GM21381 (cell line): Measurements from ENCODE around the gene IER3IP1.
"Not testable (repeated sequence)": the region's sequence is repeated elsewhere in the genome, so short reads cannot be mapped to it uniquely, and the experiment has no call there.

Experiments used
- ATAC-seq: cut with Tn5 transposase; IDR thresholded peaks from one replicate; pipeline ENCODE4 v1.9.1; 2021; ENCODE audit warnings: mild to moderate bottlenecking, moderate library complexity; ENCODE audit not compliant: unreplicated experiment

The IER3IP1 gene, protein sequence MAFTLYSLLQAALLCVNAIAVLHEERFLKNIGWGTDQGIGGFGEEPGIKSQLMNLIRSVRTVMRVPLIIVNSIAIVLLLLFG

DNA sequence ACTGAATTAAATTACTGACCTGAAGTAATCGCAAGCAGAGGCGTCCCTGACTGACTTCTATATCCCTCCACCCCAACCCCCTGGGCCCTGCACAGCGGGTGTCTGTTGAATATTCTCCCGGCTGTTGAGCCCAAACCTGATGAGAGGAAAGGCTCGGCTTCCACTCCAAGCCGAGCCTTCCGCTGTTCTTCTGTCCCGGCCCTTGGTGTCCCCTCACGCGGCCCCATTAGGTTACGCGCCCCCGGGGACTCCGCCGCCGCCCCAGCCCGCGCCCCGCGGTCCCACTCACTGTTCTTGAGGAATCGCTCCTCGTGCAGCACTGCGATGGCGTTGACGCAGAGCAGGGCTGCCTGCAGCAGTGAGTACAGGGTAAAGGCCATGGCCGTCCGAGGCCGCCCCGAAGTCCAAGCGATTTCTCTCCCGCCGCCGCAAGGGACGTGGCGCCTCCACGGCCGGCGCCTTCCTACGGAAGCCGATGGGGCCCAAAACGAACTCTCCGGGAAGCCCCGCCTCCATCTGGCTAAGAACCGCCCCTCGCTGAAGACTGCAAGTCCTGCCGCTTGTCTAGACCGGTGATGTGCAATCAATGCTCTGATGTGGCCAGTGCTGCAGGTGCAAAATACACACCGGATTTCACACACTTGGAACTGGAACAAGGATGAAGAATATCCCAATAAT is at the start of gene IER3IP1:
Gene IER3IP1, minus strand, starts transcription at position 467 of the 678 bp plus-strand sequence. Its CDS starts 87 bp downstream, at position 380.
- ATAC-seq: peak; percentile 76

DNA sequence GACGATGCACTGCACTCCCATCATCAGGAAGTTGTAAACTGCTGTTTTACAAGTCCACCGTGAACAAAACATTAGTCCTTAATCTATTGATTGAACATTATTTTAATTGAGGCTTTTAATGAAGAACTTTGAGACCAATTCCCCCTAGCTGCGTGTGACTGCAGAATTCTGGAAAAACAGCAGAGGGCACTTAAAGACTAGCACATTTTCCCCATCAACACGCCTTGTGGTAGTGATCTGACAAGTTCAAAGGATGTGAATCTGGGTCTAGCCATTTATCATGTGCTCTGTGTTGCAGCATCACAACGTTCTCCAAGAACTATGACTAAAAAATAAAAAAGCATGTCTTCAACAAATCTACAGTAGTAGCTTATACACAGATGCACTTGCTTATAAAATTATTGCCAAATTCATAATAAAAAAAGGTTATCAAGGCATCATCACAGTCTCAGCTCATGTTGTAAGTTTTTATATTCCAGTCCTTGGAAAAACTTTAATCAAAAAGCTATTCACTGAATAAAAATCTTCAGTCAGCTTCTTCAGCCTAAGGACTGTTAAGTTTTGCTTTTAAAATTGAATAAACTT is 39.5 kb upstream of the IER3IP1 start:
- ATAC-seq: no peak

DNA sequence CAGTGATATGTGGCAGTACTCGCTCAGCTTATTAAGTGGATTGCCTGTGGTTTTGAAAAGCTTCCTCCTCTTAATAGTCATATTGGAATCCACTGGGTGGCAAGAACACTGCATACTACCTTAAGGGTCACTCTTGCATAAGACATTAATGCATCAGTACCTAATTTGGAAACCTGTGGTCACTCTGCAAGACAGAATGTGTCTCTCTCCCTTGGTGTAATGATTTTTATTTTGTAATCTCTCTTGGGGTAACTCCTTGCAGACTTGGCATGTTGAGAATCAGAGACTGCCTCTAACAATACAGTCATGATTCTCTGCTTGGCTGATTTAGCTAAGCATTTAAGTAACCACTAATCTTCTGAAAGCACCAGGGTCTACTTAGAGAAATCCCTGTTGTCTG is 33.0 kb upstream of the IER3IP1 start:
- no peak for ATAC-seq

DNA sequence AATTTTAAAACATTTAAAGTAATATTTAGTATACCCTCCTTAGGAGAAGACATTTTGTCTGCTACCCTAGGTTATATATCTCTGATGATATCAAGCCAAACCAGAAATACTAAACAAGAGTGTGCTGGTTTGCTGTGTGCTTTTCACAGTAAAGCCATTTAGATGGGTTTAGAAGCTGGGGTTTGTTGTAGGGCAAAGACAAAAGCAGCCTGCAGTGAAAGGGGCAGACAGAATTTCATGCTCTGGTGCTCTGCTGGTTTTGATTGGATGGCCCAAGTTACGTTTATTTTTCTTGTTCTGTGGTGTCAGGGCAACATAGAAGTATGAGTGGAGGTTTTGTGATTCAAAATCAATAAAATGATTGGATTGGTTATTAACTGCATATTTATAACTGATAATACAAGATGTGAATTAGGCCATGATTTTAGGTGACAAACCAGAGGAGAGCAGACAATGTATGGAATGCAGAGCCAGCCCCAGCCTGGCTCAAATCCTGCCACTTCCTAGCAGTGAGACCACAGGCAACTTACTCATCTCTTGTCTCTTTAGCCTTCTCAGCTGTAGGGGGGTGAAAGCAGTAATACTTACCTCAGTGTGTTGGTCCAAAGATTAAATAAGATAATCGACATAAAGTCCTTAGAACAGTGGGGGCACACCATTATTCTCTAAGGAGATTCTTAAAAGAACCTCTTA is 30.9 kb upstream of the IER3IP1 start:
- ATAC-seq: no peak

DNA sequence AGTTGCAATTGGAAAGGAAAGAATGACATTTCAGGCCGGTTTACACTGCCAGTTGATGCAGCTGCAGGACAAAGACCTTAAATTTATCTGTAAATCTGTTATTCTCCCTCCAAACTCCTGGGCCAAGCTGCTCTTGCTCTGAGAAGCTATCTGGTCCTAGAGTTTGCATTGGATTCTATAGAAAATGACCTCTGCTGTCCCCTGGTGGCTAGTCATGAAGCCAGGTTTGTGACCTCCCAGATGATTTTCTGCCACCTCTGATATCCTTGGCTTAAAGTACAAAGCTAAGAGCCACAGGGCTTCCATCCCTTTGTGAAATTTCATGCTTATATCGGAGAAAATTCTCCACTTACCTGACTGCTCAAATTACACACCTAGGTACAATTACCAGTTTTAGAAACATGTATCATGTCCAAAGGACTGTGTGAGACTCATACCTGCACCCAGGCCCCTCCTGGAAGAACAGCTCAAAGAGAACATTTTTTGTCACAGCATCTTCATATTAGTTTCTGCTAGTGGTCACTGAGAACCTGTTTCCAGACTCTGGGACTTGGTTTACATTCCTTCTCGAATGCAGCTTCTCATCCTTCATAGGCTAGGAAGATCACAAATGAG is 28.9 kb upstream of the IER3IP1 start:
- no peak for ATAC-seq

DNA sequence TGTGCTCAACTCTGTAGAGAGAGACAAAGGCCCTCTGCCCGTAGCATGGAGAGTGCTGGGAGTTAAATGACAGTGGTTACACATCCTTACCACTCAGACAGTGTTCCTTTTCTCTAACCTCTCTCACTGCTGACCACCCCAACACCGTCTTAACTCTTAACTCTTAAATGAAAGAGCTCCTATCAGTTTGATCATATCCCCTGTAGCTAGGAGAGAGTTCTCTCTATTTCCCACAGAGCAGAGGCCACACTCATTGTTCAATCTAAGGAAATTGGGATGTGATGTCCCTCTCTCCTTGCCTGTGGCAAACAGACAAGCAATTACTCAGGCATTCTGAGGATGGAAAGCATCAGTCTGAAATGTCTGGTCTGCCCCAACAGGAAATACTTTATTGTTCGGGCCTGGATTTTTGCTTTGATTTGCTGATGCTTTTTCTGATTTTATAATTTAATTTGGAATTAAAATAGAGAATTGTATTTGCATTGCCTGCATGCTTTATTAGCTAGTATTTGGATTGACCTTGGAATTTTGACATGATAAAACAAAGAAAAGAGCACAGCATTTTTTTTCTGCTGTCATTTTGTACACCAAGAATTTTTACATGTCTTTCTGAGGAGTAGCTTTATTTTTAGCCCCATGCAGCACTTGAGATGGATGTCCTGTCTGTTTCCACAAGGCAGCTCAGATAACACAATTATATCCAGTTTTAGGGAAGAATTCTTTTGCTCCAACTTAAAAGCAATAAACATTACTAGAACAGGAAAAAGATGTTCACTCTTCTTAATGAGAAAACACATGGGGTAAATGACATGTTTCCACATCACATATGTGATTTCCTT is 27.7 kb upstream of the IER3IP1 start:
- ATAC-seq: no peak

DNA sequence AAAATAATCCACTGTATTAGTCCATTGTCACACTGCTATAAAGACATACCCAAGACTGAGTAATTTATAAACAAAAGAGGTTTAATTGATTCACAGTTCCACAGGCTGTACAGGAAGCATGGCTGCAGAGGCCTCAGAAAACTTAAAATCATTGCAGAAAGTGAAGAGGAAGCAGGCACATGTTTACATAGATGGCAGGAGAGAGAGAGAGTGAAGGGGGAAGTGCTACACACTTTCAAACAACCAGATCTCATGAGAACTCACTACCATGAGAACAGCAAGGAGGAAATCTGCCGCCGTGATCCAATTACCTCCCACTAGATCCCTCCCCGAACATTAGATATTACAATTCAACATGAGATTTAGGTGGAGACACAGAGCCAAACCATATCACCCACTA is 19.8 kb upstream of the IER3IP1 start:
- not testable (repeated sequence) for ATAC-seq

DNA sequence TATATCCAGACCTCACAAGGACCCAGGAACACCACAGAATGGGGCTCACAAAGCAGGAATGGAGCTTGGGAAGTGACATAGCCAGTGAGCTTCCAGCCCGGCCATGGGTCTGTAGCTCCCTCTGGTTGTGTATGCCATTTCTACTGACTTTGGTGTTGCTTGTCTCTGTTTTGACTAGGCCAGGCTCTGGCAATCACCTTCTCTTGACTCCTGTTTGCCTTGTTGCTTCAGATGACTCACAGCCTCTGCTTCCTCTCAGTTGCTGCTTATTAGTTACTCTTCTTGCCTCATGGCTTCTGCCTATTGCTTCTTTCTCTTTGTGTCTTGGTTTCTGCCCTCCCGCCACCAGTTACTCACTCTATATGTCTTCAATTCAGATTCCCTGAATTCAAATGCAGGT is 15.8 kb upstream of the IER3IP1 start:
- no peak for ATAC-seq

DNA sequence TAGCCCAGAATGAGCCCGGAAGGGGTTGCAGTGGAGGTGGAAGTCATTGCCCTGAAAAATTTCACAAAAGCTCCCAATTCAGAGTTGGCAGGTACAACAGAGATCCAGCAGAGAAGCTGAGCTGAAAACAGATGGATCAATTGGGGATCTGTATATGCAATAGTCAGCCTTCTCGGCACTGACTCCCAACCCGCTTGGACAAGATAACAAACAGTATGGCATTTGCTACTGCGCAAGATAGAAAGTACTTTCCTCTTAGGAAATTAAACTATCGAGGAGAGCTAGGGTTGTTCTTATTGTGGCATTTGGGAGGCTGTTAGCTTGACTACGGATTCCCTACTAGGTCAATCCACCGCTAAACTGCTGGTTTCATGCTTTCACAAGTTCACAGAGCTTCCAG is 11.6 kb upstream of the IER3IP1 start:
- ATAC-seq: no peak

DNA sequence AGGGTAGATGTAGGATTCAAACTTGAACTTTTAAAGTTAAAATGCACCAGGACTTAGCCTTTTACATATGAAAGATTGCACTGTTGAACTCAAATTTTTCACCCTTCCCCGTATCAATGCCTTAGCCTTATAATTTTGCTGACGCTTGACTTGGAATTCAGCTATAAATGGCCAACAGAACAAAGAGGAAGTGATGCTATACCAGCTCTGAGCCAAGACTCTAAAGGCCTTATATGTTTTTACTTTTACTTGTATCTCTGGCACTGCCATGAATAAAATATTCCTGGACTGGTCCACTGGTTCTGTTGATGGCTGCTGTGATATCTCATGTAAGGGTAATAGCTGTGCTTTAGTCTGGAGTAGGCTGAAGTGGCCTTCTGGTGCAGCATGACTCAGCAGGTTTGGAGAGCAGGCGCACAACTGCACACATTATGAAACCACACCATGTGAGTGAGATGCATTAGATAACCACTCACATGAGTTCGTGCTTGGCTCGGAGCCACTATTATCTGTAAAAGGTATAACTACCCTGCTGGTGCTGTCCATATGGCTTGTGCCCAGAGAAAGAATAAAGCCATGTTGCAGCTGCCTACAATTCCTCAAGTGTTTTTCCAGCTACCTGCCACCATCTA is 8.4 kb upstream of the IER3IP1 start:
- no peak for ATAC-seq

DNA sequence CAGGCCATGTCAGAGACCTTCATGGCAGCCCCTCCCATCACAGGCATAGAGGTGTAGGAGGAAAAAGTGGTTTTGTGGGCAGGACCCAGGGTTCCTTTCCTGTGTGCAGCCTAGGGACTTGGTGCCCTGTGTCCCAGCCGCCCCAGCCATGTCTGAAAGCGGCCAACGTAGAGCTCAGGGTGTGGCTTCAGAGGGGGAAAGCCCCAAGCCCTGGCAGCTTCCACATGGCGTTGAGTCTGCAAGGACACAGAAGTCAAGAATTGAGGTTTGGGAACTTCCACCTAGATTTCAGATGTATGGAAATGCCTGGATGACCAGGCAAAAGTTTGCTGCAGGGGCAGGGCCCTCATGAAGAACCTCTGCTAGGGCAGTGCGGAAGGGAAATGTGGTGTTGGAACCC is 6.0 kb upstream of the IER3IP1 start:
- ATAC-seq: not testable (repeated sequence)

DNA sequence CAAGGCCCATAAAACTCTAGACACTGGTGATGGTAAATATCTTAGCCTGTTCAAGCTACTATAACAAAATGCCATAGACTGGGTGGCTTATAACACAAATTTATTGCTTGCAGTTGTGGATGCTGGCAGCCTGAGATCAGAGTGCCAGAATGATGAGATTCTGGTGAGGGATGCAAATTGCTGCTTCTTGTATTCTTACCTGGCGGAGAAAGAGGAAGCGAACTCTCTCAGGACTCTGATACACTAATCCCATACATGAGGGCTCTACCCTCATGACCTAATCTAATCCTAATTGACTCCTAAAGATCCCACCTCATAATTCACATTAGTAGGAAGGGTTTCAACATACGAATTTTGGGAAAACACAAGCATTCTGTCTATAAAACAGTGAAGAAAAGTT is 4.6 kb upstream of the IER3IP1 start:
- ATAC-seq: no peak

DNA sequence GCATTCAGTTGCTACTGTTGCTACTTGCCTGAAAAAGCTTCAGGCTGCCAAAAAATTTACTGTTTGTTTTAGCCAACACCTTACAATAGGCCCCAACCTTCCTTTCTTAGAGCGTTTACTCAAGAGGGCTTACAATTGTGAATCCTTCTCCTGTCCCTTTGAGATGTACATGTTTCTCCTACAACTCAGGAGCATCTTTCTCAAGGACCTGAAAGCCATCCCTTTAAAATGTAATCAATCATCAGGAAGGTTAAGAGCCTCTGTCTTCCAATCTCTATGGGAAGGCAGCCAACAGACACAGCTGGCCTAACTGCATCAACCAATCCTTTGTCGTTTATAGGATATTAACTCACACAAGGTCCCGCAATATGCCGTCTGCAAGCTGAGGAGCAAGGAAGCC is 3.4 kb upstream of the IER3IP1 start:
- no peak for ATAC-seq

DNA sequence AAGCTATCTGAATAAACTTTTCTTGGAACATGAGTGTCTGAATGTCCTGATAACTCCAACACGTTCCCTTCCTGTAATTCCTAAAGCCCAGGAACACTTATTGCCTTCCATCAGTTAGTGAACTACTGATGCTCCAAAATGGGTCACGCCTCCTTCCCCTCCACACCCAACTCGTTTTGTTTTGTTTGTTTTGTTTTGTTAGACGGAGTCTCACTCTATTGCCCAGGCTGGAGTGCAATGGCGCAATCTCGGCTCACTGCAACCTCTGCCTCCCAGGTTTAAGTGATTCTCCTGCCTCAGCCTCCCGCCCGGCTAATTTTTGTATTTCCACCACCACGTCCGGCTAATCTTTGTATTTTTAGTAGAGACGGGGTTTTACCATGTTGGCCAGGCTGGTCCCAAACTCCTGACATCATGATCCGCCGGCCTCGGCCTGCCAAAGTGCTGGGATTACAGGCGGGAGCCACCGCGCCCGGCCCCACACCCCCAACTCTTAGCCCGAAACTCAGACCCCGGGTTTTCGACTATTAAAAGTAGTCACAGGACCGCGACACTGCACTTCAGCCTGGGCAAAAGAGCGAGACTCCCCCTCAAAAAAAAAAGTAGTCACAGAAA is 774 bp downstream of the IER3IP1 start:
- ATAC-seq: peak; percentile 11

DNA sequence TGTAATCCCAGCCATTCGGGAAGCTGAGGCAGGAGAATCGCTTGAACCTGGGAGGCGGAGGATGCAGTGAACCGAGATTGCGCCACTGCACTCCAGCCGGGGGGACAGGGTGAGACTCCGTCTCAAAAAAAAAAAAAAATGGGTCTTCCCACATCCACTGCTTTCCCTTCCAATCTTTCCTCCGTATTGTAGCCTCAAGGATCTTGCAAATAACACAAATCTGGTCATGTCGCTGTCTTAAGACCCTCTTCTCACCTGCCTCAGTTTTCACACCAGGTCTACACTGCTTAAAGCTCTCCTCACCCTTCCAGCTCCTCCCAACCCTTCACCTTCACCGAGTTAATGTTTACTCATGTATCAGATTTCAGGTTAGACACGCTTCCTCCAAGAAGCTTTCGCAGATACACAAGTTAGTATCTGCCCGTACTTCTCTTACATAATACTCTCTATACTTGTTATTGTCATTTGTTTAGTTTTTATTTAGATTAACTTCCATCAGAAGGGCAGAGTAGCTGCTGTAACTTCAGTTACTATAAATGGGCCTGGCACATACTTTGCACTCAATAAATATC is 1.5 kb downstream of the IER3IP1 start:
- ATAC-seq: no peak

DNA sequence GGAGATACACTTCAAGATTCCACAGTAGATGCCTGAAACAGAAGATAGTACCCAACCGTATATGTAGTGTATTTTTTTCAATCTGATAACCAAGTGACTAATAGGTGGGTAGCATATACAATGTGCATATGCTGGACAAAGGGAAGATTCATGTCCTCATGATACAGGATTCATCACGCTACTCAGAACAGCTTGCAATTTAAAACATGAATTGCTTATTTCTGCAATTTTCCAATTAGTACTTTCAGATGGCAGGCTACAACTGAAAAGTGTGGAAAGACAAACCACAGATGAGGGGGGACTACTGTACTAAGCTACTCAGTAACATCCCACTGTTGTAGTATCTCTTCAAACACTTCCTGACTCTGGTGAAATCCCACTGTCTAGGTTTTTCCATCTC is 3.7 kb downstream of the IER3IP1 start:
- no peak for ATAC-seq

DNA sequence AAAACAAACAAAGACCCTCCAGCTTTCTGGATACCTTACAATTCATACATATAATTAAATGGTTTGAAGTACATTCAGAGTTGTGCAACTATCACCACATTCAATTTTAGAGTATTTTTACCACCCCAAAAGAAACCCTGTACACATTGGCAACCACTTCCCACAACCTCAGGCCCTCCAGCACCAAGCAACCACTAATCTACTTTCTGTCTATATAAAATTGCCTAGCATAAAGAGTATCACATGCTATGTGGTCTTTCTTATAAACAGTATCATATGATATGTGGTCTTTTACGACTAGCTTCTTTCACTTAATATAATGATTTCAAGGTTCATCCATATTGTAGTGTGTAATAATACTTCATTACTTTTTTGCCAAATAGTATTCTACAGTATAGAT is 7.3 kb downstream of the IER3IP1 start:
- no peak for ATAC-seq

DNA sequence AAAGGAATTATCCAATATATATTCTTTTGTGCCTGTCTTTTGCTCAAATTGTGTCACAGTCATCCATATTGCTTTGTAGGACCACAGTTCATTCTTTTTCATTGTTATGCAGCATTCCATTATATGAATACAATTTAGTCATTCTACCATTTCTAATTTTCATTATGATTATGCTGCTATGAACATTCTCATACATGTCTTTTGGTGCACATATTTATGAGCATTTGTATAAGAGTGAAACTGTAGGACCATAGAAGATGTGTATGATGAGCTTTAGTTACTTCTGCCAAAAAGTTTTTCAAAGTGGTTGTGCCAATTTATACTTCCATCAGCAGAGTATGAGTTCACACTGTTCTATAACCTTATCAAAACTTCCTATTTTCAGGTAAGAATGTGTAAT is 7.7 kb downstream of the IER3IP1 start:
- no peak for ATAC-seq

DNA sequence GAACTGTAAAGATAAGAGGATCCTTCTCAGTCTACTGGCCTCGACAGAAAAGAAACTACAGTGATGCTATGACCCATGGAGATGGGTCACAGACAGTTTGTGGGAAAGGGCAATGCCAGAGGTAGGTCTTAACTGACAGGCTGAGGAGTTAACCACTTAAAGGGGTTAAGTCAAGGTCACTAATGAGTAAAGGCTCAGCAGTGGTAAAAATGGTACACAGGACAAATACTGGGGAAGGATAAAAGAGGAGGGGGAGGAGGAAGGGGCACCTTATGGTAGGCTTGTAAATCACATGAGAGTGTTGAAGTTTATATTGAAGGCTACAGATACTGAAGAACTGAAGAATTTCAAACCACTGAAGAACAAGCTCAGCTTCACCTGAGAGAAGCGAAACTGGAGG is 9.9 kb downstream of the IER3IP1 start:
- no peak for ATAC-seq

DNA sequence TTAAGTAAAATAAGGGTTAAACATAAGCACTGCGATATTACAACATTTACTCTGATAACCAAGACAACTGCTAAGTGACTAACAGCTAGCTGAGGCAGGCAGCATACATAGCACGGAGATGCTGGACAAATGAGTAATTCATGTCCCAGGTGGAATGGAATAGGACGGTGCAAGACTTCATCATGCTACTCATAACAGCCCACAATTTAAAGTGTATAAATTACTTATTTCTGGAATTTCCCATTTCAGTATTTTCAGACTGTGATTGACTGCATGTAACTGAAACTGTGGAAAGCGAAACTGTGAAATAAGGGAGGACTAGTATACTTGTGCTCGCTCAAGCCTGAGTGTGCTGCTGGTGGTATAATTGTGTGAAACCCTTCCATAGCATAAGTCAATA is 12.9 kb downstream of the IER3IP1 start:
- ATAC-seq: peak; percentile 82
